Activated CD8-positive, alpha-beta memory T cell treated with anti-CD3 and anti-CD28 coated beads, Interleukin-2, amount 50 U/mL, for 24 hours (primary cell): Measurements from ENCODE around the gene HID1.
A peak's percentile ranks its signal among the peaks of the same experiment; 100 is the strongest.
"Not testable (repeated sequence)": the region's sequence is repeated elsewhere in the genome, so short reads cannot be mapped to it uniquely, and the experiment has no call there.

Experiments used
- DNase-seq: peaks from one replicate; pipeline ENCODE4 v3.0.0-alpha.2; 2020; ENCODE audit errors: extremely low read depth

Gene HID1

DNA sequence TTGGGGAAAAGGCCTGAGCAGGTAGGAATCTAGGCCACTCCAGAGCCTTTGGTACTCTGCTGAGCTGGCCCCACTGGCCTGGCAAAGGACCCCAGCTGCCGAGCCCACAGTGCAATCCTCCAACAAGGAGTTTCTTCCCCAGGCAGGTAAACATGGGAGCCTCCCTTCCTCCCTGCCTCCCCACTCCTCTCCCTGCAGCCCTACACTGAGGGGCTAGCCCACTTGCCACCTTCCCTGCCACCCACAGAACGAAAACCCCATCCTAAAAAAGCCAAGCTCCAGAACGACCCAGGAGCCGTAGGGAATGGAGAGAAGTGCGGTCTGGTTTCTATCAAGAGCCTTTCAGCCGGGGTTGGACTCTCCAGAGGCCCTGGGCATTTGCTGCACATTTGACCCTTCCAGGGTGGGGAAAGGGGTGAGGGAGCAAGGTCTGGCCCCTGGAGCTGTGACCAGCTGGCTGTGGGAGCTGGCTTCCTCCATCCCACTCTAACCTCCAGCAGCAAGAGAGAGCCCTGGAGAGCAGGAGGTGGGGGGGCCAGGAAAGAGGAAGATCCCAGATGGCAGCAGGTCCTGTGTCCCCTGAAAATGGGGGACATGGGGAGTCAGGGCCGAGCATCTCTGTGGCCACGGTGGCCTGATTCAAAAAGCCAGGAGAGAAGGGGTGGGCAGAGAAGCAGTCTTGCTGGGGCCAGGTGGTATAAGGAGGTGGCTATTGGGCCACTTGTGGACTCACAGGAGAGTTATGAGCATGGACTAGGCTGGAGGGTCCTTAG is 1.3 kb downstream of the HID1 start:
- no peak for DNase-seq

DNA sequence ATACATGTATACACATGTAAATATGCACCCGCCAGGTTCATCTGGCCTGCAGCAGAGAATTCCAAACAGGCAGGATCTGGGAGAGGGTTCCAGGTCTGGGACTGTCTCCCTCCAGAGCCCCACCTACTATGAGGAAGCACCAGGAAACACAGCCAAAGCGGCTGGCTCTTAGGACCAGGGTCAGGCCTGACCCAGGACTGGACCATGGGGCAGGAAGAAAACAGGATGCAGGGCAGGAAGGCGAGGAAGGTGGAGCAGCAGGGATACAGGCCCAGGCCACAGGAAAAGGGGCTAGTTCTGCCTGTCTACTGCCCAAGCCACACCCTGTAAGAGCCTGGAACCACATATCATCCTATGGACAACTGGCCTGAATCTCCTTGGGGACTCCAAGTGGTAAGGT is 2.2 kb downstream of the HID1 start:
- no peak for DNase-seq

DNA sequence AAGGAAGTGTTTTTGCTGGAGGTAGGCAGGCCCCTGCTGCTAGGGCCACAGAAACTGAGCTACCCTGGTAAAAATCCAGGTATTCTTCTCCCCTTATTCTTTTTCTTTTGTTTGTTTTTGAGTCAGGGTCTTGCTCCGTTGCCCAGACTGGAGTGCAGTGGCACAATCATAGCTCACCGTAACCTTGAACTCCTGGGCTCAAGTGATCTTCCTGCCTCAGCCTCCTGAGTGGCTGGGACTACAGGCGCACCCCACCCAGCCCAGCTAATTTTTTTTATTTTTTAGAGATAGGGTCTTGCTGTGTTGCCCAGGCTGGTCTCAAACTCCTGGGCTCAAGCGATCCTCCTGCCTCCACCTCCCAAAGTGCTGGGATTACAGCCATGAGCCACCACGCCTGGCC is 3.1 kb downstream of the HID1 start:
- not testable (repeated sequence) for DNase-seq

DNA sequence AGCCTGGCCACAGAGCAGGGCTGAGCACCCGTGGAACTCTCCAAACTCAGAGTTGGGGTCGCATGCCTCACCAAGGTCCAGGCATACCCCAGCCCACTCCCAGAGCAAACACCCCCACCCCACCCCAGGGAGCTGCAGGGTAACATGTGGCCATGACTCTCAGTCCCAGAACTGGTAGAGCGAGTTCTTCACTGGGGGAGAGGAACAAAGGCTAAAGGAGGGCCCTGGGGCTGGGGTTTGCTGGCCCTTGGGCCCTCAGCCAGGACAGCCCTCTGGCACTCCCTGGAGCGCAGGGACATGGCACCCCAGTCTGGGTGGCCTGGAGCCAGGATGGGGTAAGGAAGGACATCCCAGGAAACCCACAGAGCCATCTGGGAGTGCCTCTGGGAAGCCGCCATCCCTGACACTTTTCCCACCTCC is 4.2 kb downstream of the HID1 start:
- DNase-seq: no peak

DNA sequence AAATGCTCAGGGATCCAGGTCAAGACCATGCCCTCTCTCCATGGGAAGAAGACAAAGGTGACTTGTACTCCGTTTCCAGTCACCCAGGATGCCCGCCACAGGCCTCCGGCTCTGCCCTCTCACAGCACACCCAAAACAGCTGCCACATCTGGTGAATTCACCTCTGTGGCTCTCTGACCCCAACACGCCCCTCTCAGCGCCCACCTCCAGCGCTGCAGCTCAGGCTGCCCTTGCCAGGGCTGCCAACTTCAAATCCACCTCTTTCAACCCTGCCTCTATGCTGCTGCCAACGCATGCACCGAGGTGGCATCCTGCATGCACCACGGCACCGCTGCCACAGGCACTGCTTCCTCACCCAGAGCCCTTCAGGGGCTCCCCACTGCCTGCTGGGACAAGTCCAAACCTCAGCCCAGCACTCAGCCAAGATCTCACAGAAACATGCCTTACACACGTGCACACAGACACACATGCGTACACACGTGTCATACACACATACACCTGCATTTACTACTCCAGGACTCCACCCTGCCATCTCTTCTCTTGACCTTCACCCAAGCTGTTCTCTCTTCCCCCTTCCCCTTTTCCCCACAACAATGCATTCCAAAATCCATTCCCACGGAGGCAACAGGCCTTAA is 7.5 kb downstream of the HID1 start:
- DNase-seq: no peak

DNA sequence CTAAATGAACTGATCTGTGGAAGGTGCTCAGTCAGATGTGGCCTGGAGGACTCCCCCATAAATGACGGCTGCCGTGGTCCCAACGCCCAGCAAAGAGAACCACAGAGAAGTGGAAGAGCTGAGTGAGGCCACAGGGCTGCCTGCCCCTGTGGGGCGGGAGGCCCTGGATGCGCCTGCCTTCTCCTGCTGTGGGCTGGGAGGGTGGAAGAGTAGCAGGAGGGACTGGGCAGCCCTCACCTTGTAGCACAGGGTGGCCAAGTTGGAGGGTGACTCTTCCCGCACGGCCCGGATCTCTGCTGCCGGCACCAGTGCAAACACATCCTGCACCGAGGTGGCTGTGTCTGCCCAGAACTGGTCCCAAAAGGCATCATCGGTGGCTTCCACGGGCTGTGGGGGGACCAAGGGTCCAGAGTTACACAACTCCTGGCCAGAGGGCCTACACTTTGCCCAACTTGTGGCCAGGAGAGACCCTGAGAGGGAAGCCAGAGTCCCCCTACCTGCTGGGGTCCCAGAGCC is 8.3 kb downstream of the HID1 start:
- no peak for DNase-seq

DNA sequence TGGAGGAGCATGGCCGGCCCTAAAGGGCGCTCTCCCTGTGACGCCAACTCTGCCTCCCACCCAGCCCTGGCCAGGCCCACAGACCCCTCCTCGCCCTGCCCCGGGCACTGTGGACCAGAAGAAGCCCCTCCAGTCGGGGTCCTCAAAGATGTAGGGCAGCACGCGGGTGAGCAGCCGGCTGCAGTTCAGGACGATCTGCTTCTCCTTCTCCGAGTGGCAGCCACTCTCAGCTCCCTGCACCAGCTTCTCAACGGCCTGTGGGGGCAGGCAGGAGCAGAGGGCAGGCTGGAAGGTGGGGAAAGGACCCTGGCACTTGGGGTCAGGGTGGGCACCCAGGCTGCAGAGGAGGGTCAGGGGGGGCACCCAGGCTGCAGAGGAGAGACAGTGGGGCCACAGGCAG is 8.9 kb downstream of the HID1 start:
- no peak for DNase-seq

DNA sequence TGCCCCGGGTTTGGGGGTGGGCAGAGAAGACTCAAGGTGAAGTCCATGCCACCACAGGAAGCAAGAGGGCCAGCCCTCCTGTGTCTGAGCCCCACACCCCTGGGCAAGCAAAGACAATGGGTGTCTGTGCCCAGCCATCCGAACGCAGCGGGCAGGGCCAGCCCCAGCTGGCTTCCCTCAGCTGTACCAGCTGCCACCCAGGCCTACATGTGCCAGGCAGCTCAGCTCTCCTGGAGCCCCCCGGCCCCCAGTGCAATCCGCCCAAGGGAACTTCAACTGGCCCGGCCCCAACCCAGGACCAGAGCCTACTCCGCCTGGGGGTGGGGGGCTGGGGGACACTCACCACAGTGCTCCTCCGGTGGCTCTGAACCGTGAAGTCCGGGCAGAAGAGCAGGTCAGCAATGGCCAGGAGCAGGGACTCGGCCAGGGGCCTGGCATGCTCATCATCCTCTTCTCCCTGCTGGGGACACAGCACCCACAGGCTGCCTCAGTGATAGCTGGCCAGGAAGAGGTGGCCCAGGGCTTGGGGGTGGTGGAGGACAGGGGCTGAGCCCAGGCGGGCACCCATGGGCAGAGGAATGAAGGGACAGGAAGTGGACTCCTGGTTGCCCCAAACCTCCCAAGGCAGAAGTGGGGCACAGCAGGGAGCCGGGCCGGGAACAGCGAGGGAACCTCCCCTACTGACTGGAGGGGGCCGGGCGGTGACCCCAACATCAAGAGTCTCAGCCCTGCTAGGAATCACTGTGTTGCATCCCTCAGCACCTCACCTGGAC is 9.8 kb downstream of the HID1 start:
- no peak for DNase-seq

DNA sequence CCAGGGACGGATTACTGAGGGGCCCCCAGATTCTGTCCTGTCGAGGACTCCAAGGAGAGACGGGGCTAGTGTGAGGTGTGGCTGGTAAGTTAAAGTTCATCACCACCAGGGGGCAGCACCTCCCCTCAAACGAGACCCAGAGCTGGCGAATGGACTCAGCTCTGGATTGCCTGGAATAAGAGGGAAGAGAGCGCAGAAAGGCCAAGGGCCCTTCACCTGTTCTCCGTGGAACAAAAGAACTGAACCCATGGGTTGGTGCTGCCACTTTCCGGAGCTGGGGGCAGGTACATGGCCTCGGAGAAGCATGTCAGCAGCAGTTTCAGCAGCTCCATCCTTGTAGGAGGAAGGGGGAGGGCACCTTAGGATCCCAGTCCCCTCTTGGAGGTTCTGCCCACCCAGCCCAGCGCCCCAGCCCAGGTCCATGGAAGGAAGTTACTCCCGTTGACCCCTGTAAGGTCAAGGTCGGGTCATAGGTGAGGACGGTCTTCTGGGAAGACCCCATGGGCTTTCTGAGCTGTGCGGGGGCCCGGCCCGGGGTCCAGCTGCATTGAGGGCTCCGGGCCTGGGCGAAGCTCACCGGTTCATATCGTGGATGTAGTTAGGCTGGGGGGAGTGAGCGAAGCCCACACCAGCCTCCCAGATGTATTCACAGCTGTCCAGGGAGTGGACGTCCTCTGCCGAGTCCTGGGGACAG is 10.8 kb downstream of the HID1 start:
- peak; percentile 70 for DNase-seq

DNA sequence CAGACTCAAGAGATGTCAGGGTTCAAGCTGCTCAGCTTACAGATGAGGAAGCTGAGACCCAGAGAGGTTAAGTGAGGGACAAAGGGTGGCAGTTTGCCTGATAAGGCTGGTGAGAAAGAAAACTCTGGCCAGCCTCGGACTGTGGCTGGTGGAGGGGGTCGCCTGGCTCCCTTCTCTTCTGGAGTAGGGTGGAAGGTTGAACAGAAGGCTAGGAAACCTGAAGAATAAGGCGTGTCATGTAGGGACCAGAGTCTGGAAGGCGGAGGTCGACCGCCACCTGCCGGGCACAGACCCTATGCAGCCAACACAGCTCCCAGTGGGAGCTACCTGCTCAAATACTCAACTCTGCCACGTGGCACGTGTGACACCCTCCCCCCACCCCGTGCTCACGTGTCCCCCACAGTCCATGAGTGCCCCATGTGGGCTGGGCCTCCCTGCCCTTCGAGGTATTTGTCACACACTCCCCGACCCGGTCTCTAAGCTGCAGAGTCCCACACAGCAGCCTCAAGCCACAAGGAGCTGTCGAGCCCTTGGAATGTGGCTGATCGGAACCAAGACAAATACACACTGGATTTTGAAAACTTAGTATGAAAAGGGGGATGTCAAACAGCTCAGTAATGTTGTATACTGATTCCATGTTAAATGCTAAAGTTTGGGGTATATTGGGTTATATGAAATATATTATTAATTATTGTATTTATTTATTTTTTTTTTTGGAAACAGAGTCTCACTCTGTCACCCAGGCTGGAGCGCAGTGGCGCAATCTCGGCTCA is 11.8 kb downstream of the HID1 start:
- DNase-seq: no peak

DNA sequence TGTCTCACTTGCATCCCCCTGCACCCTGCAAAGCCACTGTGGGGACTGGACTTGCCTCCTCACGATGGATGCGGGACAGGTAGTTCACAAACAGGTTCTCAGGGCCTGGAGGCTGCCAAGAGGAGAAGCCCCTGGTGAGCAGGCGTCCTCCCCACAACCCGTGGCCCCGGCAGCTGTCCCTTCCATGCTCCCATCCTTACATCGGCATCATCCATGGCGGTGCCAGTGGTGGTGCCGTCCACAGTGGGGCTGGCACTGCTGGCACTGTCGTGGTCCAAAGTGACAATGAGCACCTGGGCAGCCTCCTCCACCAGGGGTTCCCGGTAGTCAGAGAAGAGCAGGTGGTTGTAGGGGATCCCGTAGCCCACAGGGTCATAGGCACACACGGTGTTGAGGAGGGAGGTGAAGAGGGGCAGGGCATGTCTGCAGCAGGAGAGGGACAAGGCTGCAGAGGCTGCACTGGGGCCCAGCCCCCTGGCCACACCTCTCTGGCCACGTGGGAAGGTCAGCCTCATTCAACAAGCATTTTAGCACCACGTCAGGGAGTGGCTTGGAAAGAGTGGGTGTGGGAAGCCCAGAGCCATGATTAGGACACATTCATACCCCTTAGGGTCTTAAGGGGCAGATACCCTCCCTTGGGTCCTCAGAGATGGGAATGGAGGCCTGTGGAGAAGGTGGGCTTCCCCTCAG is 12.6 kb downstream of the HID1 start:
- DNase-seq: no peak

DNA sequence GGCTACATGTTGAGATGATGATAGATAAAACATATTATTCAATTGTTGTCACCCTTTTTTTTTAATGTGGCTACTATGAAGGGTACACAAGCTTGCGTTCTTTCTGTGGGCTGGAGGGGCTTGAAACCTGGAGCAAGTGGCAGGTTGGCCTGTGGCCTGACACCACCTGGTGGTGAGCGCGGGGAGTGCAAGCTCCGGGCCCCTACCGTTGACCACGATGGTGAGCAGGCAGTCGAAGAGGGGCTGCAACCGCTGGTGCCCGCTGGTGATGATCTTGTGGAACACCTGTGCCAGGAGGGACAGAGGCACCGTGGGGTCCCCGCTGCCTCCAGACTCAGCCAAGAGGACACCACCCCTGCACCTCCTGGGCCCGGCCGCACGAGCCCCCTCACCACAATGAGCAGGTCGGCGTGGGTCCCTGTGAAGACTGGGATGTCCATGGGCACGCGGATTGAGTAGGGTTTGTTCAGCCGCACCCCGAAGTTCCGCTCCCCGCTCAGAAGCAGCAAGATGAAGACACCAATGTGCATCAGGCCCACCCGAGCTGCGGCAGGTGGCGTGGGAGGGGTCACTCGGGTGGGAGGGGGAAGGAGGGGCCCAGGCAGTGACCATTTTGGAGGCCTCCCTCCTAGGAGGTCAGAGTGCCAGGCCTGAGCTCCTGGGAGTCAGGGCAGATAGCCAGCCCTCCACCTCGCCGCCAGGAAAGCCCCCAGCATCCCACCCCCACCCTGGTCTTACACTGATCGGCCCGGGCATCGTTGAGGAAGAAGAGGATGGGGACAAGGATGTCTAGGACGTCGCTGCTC is 14.4 kb downstream of the HID1 start:
- peak; percentile 37 for DNase-seq

DNA sequence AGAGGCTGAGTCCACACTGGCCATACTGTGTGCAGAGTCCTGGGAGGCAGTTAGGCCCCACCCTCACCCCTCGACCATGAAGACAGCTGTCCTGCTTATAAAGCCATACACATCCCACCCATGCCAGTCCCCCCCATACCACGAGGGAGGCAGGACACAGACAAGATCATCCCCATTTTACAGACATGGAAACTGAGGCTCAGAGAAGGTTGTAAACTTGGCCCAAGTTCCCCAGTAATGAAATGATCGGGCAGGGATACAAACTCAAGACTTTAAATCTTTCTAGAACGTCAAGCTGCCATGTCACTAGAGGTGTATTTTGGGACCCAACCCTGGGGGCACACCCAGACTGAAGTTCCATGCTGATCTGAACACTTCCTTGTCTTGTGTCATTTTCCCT is 16.5 kb downstream of the HID1 start:
- DNase-seq: no peak

DNA sequence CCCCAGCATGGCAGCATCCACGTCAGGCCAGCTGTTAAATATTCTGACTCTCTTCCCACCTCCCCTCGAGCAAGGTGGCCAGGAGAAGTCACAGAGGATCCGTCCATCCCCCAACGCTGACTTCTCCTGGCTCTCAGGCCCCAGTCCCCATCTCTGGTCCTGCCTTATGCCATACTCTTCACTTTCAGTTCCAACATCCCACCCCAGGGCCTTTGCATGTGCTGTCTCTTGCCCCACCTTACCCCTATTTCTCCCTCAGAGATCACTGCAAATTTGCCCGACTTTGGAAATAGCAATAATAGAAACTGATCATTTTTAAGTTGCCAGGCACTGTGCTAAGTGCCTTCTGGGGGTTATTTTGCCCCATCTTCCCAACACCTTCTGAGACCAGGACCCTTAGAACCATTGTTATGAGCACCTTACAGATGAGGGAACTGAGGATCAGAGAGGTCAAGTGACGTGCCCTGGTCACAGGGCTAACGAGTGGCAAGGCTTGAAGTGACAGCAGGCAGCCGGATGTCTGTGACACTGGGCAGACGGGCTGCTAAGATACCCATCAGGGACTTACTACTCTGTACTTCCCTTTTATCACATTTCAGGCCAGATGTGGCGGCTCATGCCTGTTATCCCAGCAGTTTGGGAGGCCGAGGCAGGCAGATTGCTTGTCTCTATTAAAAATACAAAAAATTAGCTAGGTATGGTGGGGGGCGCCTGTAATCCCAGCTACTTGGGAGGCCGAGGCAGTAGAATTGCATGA is 17.7 kb downstream of the HID1 start:
- no peak for DNase-seq

DNA sequence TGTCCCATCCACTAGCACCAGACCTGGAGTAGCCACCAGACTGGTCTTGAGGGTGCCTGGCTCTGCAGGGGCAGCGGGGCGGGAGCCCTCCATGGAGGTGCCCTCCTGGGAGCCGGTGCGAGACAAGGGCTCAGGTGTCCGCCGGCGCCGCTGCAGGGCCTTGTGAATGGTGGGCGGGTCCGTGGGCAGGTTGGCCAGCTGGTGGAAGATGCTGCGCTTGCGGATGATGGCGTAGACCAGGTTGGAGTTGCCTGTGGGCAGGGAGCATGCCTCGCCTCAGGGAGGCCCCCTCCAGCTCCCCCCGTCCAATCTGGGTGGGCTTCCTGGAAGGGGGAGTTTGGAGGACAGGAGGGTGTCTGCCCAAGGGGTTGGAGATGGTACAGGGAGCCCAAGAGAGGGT is 18.4 kb downstream of the HID1 start:
- no peak for DNase-seq

DNA sequence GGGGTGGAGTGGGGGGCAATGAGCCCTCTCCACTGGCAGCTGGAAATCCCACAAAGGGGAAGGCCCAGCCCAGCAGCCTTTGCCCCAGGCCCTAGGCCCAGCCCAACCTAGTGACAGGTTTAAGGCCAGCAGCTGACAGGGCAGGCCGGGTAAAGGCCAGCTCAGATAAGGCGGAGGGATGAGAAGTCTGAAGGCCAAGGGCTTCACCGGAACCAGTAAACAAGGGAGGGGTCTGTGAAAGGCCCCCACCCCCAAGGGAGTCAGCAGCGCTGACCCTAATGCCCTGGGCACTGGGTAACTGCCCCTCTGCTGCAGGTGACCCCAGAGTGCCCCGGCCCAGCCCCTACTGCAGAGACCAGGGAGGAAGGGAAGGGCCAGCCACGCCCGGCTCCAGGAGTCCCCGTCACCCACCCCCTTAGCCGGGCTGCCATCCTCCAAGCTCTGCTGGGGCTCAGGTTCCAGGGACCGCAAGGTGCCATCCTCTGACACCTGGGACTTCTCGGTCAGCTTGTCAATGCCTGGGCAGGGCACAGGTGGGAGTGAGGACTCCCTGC is 19.3 kb downstream of the HID1 start:
- DNase-seq: no peak

DNA sequence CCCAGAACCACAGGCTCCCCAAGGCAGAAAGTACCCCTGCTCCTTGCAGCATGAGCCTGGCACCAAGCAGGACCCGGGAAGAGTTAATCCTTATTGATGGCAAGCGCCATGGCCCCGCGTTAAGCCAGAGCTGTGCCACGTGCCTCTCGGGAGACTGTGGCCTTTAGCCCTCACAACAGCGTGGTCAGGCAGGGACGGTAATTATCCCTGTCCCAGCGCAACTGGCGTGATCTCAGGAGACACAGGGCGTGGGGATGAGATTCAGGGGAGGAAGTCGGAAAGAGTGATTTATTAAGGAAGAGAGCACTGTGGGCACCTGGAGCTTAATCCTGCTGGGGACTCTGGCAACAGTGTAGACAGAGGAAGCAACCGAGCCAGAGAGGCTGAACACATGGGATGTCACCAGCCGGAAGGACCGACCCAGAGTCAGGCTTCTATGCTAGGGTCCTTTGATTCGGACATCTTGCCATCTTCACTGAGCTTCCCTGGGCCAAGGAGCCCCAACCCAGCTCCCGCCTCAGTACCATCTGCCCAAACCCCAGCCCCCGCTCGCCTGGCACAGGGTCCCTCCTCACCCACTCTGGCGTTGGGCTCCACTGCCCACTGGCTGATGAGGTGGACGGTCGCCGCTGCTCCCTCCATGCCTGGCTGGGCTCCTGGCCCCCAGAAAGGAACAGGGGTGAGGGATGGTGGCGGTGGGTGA is 20.0 kb downstream of the HID1 start:
- DNase-seq: no peak
